ENCODE measurements around the gene PEA15.
A peak's percentile ranks its signal among the peaks of the same experiment; 100 is the strongest.

Gene PEA15

DNA sequence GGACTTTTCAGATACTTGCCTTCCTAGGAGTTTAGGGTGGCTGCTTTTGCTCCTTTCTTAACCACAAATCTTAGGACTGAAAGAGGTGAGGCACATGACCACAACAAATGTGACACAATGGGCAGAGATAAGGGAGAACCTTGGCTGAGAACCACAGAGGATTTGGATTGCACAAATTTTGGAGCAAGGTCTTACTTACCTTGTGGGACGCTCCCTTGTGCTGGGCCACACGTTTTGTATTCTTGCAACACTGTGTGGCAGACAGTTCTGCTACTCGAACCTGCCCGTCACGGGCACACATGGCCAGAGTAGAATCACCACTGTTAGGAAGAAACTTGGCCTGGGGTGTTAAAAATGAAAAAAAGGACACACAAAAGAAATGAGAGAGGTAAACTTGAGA is 33.2 kb downstream of the PEA15 start:
- Histone ChIP-seq H3K9ac (ENCODE audit: low read length in 2 of 2) (no peak overlapping the region), H3K27me3 (ENCODE audit: control insufficient read depth in 1 of 2, insufficient read depth in 2 of 2, low read length in 2 of 2) (no peaks in the 10 kb centered on the region), H3K36me3 (ENCODE audit: control insufficient read depth in 2 of 2, insufficient read depth in 2 of 2, low read length in 2 of 2) (peaks cover 40 to 56% of the 10 kb centered on the region in 2 donors), H3K9me3 (ENCODE audit: control insufficient read depth in 2 of 2, low read length in 2 of 2) (no peaks in the 10 kb centered on the region), H3K4me1 (ENCODE audit: control insufficient read depth, insufficient read depth, low read length) (no peaks in the 10 kb centered on the region), H3K27ac (ENCODE audit: low read length) (no peak overlapping the region), H3K4me3 (ENCODE audit: low read length in 2 of 2) (no peak overlapping the region)

- H3K4me3 ChIP-seq (ENCODE audit: low read length in 2 of 2), result no peak overlapping the region
- no peak overlapping the region for H3K9ac ChIP-seq (ENCODE audit: low read length in 2 of 2)
- peaks cover 43 to 55% of the 10 kb centered on the region in 2 donors for H3K36me3 ChIP-seq (ENCODE audit: control insufficient read depth in 2 of 2, insufficient read depth in 2 of 2, low read length in 2 of 2)
- no peaks in the 10 kb centered on the region for H3K4me1 ChIP-seq (ENCODE audit: control insufficient read depth, insufficient read depth, low read length)
- no peaks in the 10 kb centered on the region for H3K27me3 ChIP-seq (ENCODE audit: control insufficient read depth in 1 of 2, insufficient read depth in 2 of 2, low read length in 2 of 2)
- no peaks in the 10 kb centered on the region for H3K9me3 ChIP-seq (ENCODE audit: control insufficient read depth in 2 of 2, low read length in 2 of 2)
- H3K27ac ChIP-seq (ENCODE audit: low read length), result no peak overlapping the region
Measured at GRCh38 chr1:160239582-160240299, 34.6 kb downstream of the PEA15 start.

DNA sequence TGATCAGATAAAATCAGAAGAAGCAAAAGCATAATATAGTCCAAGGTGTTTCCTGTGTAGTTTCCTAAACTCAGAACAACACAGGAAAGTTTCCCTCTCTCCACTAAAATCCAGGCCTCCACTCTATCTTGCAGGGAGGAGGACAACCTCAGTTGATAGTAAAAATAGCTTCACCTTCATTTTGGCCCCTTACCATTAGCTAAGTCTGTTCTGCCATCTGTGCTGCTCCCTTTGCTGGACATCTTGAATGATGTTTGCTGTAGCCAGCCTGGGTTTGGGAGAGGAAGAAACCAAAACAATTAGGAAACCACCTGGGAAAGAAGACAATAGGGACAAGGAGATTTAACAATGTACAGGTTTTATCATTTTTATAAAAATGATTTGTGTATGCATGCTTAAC is 38.6 kb downstream of the PEA15 start:
- no peak overlapping the region for H3K9ac ChIP-seq (ENCODE audit: low read length in 2 of 2)
- no peaks in the 10 kb centered on the region for H3K9me3 ChIP-seq (ENCODE audit: control insufficient read depth in 2 of 2, low read length in 2 of 2)
- no peaks in the 10 kb centered on the region for H3K4me1 ChIP-seq (ENCODE audit: control insufficient read depth, insufficient read depth, low read length)
- H3K4me3 ChIP-seq (ENCODE audit: low read length in 2 of 2), result no peak overlapping the region
- peaks cover 20 to 26% of the 10 kb centered on the region in 2 donors for H3K36me3 ChIP-seq (ENCODE audit: control insufficient read depth in 2 of 2, insufficient read depth in 2 of 2, low read length in 2 of 2)
- H3K27ac ChIP-seq (ENCODE audit: low read length), result no peak overlapping the region
- no peaks in the 10 kb centered on the region for H3K27me3 ChIP-seq (ENCODE audit: control insufficient read depth in 1 of 2, insufficient read depth in 2 of 2, low read length in 2 of 2)

DNA sequence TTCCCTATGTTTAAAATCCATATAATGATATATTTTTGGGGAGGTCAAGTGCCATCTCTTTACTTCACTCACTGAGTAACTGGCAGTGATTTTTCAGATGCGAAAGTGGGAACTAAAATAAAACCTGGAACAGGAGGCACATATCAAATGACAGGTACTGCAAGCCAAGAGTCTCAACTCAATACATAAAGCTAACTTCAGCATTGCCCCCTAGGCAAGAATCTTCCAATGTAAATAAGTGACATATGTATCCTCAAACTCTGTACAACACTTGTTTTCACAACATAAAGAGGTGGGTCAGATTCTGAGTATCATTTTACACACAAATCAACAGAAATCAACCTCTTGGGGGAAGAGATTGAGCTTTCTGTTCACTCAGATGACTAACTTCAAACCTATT is 39.0 kb downstream of the PEA15 start:
- no peaks in the 10 kb centered on the region for H3K4me1 ChIP-seq (ENCODE audit: control insufficient read depth, insufficient read depth, low read length)
- no peak overlapping the region for H3K27ac ChIP-seq (ENCODE audit: low read length)
- H3K4me3 ChIP-seq (ENCODE audit: low read length in 2 of 2), result no peak overlapping the region
- peaks cover 17 to 23% of the 10 kb centered on the region in 2 donors for H3K36me3 ChIP-seq (ENCODE audit: control insufficient read depth in 2 of 2, insufficient read depth in 2 of 2, low read length in 2 of 2)
- H3K9me3 ChIP-seq (ENCODE audit: control insufficient read depth in 2 of 2, low read length in 2 of 2), result no peaks in the 10 kb centered on the region
- no peaks in the 10 kb centered on the region for H3K27me3 ChIP-seq (ENCODE audit: control insufficient read depth in 1 of 2, insufficient read depth in 2 of 2, low read length in 2 of 2)
- no peak overlapping the region for H3K9ac ChIP-seq (ENCODE audit: low read length in 2 of 2)

DNA sequence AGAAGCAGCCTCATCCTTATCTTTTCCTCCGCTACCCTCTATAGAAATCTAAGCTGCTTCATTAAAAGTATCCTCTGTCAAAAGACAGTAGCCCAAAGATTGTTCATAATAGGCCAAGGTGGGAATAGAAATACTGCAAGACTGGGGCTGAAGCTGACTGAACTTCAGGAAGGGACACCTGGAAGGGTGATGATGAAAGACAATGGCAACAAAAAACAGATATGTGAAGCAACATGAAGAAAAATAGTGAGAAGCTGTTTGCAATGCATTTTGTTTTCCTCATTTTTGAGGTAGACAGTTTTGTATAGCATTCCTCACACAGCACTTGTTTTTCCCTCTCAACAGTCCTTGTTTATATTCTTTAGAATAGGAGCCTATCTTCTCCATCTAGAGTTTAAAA is 40.2 kb downstream of the PEA15 start:
- Histone ChIP-seq H3K27ac (ENCODE audit: low read length) (no peak overlapping the region), H3K9ac (ENCODE audit: low read length in 2 of 2) (no peak overlapping the region), H3K36me3 (ENCODE audit: control insufficient read depth in 2 of 2, insufficient read depth in 2 of 2, low read length in 2 of 2) (peaks cover 6 to 11% of the 10 kb centered on the region in 2 donors), H3K9me3 (ENCODE audit: control insufficient read depth in 2 of 2, low read length in 2 of 2) (no peaks in the 10 kb centered on the region), H3K4me1 (ENCODE audit: control insufficient read depth, insufficient read depth, low read length) (peaks cover under 1% of the 10 kb centered on the region), H3K27me3 (ENCODE audit: control insufficient read depth in 1 of 2, insufficient read depth in 2 of 2, low read length in 2 of 2) (no peaks in the 10 kb centered on the region), H3K4me3 (ENCODE audit: low read length in 2 of 2) (no peak overlapping the region)

DNA sequence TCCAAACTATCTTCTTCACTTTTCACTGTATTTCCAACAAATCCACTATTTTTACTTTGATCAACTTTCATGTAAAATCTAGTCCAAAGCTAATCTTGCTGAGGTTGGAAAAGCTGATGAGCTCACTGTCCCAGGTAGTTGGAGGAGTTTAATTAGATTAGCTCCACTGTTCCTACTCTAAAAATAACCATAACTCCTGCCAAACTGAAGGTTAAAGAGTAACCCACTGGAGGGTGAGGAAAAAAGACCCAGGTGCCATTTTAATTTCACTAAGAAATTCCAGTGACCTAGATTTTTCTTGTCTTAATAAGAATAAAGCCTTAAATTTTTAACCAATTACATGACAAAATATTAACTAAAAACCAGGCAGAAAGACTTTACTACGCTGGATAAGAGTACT is 41.9 kb downstream of the PEA15 start:
- Histone ChIP-seq H3K4me3 (ENCODE audit: low read length in 2 of 2) (no peak overlapping the region), H3K9me3 (ENCODE audit: control insufficient read depth in 2 of 2, low read length in 2 of 2) (no peaks in the 10 kb centered on the region), H3K36me3 (ENCODE audit: control insufficient read depth in 2 of 2, insufficient read depth in 2 of 2, low read length in 2 of 2) (peaks cover 3 to 11% of the 10 kb centered on the region in 2 donors), H3K27ac (ENCODE audit: low read length) (no peak overlapping the region), H3K27me3 (ENCODE audit: control insufficient read depth in 1 of 2, insufficient read depth in 2 of 2, low read length in 2 of 2) (no peaks in the 10 kb centered on the region), H3K9ac (ENCODE audit: low read length in 2 of 2) (no peak overlapping the region), H3K4me1 (ENCODE audit: control insufficient read depth, insufficient read depth, low read length) (peaks cover 7% of the 10 kb centered on the region)

GRCh38 chr1:160251011-160251410 is 45.8 kb downstream of the PEA15 start:
- Histone ChIP-seq H3K4me3 (ENCODE audit: low read length in 2 of 2) (no peak overlapping the region), H3K27ac (ENCODE audit: low read length) (peak overlapping the region; percentile 32), H3K36me3 (ENCODE audit: control insufficient read depth in 2 of 2, insufficient read depth in 2 of 2, low read length in 2 of 2) (peaks cover 0 to 2% of the 10 kb centered on the region in 2 donors), H3K9ac (ENCODE audit: low read length in 2 of 2) (no peak overlapping the region), H3K27me3 (ENCODE audit: control insufficient read depth in 1 of 2, insufficient read depth in 2 of 2, low read length in 2 of 2) (no peaks in the 10 kb centered on the region), H3K4me1 (ENCODE audit: control insufficient read depth, insufficient read depth, low read length) (peaks cover 10% of the 10 kb centered on the region), H3K9me3 (ENCODE audit: control insufficient read depth in 2 of 2, low read length in 2 of 2) (no peaks in the 10 kb centered on the region)

DNA sequence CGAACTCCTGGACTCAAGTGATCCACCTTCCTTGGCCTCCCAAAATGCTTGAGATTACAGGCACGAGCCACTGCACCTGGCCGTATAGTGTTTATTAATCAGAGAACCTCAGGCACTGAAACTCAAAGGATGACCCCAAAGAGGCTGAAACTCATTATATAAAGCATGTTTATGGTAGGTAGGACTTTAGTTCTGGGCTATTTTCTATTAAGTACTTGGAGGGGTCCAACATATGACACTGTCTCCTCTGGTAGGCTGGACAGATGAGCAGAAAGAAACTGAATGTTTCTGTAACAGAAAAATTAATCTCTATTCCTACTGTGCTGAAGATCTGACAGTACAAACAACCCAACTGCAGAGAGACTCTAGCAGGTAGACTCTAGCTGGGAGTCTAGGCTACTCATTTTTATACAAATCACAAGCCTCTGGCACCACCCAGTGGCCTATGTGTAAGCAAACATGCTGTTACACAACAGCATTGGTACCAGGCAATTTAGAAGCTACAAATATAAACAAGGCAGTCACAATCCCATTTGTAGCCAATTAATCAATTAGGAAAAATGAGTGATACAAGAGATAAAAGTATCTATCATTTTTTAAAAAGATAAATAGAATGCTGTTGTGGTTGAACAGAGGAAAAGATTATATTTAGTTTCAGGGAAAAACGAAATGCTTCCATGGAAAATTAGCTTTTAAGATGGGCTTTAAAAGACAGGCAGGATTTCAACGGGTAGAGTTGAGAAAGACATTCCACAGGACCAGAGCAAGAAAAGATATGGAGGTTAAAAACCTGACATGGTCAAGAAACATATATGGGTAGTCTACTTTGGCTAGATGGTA is 46.7 kb downstream of the PEA15 start:
- peaks cover 10% of the 10 kb centered on the region for H3K4me1 ChIP-seq (ENCODE audit: control insufficient read depth, insufficient read depth, low read length)
- H3K27ac ChIP-seq (ENCODE audit: low read length), result peak overlapping the region; percentile 32
- H3K9ac ChIP-seq (ENCODE audit: low read length in 2 of 2), result no peak overlapping the region

DNA sequence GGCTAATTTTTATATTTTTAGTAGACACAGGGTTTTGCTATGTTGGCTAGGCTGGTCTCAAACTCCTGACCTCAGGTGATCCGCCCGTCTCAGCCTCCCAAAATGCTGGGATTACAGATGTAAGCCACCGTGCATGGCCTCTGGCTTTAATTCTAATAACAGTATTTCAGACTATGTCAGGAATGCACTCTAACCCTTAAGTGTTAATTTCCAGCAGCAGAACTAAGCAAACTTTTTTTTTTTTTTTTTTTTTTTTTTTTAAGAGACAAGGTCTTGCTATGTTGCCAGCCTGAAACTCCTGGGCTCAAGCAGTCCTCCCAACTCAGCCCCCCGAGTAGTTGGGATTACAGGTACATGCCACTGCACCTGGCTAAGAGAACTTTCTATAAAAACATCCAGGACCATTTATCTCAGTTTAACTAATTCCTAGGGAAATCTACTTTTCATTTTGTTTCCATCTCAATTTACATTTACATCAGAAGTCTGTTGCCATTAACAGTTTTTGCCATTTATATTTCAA is 50.7 kb downstream of the PEA15 start:
- Histone ChIP-seq H3K36me3 (ENCODE audit: control insufficient read depth in 2 of 2, insufficient read depth in 2 of 2, low read length in 2 of 2) (peaks cover 0 to 2% of the 10 kb centered on the region in 2 donors), H3K9me3 (ENCODE audit: control insufficient read depth in 2 of 2, low read length in 2 of 2) (no peaks in the 10 kb centered on the region), H3K4me3 (ENCODE audit: low read length in 2 of 2) (no peak overlapping the region), H3K4me1 (ENCODE audit: control insufficient read depth, insufficient read depth, low read length) (peaks cover 6% of the 10 kb centered on the region), H3K27ac (ENCODE audit: low read length) (no peak overlapping the region), H3K9ac (ENCODE audit: low read length in 2 of 2) (no peak overlapping the region), H3K27me3 (ENCODE audit: control insufficient read depth in 1 of 2, insufficient read depth in 2 of 2, low read length in 2 of 2) (no peaks in the 10 kb centered on the region)

More for the DNA sequence above, 46.7 kb downstream of the PEA15 start:
- Histone ChIP-seq H3K27me3 (ENCODE audit: control insufficient read depth in 1 of 2, insufficient read depth in 2 of 2, low read length in 2 of 2) (no peaks in the 10 kb centered on the region), H3K4me3 (ENCODE audit: low read length in 2 of 2) (peak overlapping the region in 1 of 2 donors; percentile 1), H3K9me3 (ENCODE audit: control insufficient read depth in 2 of 2, low read length in 2 of 2) (no peaks in the 10 kb centered on the region), H3K36me3 (ENCODE audit: control insufficient read depth in 2 of 2, insufficient read depth in 2 of 2, low read length in 2 of 2) (peaks cover 0 to 2% of the 10 kb centered on the region in 2 donors)

DNA sequence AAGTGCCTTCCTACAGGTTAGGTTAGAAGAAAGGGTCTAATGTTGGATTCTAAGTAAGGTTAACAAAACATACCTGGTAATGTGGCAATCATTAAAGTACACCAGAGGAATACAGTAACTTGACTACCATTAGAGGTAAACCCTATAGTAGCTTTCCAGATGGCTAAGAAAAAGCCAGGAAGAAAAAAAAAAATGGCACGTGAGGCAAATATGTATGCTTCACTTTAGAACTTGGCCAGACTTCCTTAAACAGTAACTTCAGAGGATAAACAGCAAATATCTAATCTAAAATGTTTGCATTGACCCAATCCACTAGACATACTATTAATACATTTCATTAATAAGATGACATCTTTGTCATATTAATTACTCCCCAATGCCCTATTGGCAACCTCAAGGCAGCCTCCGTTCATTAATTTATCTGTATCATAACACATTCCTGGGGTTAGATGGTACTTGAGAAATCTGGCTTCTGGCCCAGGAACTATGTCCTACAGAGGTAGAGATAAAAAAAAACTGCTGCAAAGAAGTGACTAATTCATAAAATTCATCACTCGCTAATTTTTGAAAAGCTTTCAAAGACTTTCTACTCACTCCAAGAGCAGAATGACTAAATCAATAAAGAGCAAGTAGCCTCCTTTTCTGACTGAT is 51.3 kb downstream of the PEA15 start:
- Histone ChIP-seq H3K27ac (ENCODE audit: low read length) (no peak overlapping the region), H3K4me3 (ENCODE audit: low read length in 2 of 2) (no peak overlapping the region), H3K4me1 (ENCODE audit: control insufficient read depth, insufficient read depth, low read length) (peaks cover 8% of the 10 kb centered on the region), H3K9me3 (ENCODE audit: control insufficient read depth in 2 of 2, low read length in 2 of 2) (no peaks in the 10 kb centered on the region), H3K27me3 (ENCODE audit: control insufficient read depth in 1 of 2, insufficient read depth in 2 of 2, low read length in 2 of 2) (no peaks in the 10 kb centered on the region), H3K36me3 (ENCODE audit: control insufficient read depth in 2 of 2, insufficient read depth in 2 of 2, low read length in 2 of 2) (peaks cover 0 to 2% of the 10 kb centered on the region in 2 donors), H3K9ac (ENCODE audit: low read length in 2 of 2) (no peak overlapping the region)

Measured in stomach smooth muscle (tissue), 2 donors.